Umbilical cord (tissue), 2 donors: ENCODE measurements around the gene FBXO8. TPM values are rescaled to one million over a fixed set of nuclear protein-coding genes. Genes with fewer than 3 reads are reported as not detected.

Experiments used
- DNase-seq: peaks from one replicate; pipeline ENCODE4 v3.0.0-alpha.2; 2015; ENCODE audit warnings: low spot score
- total RNA-seq: library from RNA; depleted of rRNA; stranded (reverse); fragments of >200 nt; gene quantifications from one replicate; pipeline ENCODE4 v1.2.3, GENCODE V29; 2014; ENCODE audit warnings: low replicate concordance; ENCODE audit not compliant: insufficient read depth

FBXO8 gene
- total RNA-seq, 1 donor from 2014 or later = 63.3 TPM

GRCh38 chr4:174245714-174246113 is 37.8 kb downstream of the FBXO8 start:
- DNase-seq = no peak

- DNase-seq = no peak
These were observed 39.0 kb downstream of the FBXO8 start for GRCh38 chr4:174244441-174244840.

- DNase-seq = no peak
These were observed 42.3 kb downstream of the FBXO8 start for GRCh38 chr4:174241162-174241561.

GRCh38 chr4:174236359-174236758 is 47.1 kb downstream of the FBXO8 start:
- DNase-seq = no peak

DNA sequence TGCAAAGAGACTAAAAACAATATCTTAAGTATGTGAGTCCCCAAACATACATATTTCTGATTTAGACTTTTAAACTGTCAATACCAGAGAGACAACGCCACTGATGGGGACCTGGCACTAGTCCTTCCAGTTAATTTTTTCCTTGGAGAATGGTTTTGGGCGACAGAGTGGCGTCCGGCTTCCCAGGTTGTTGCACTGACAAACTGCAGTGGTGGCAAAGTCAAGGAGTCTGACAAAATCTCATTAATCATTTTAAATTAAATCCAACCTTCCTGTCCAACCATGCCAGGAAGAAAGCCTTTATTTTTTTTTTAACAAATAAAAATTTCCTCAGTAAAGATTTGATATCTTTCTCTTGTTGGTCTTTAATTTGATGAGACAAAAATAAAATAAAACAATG is 52.8 kb downstream of the FBXO8 start:
- no peak for DNase-seq

GRCh38 chr4:174230148-174230547 is 53.3 kb downstream of the FBXO8 start:
- no peak for DNase-seq

DNA sequence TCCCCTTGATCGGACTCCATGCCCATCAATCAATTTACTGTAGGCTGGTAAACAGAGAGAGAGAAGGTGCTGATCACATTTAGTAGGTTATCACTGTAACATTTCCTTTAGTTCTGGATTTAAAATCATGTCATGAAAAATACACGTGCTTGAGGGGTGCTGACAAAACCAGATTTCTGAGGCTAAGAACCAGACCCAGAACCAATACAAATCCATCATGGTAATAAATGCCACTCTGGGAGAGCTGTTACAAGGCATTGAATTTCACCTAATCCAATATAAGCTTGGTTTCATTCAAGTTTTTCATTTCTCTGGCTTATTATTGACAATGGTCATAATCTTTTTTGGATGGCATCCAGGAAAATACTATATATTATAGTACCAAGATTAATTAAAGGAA is 54.5 kb downstream of the FBXO8 start:
- no peak for DNase-seq

- DNase-seq = peak; percentile 63
These were observed 58.0 kb downstream of the FBXO8 start for GRCh38 chr4:174225349-174226049.

DNA sequence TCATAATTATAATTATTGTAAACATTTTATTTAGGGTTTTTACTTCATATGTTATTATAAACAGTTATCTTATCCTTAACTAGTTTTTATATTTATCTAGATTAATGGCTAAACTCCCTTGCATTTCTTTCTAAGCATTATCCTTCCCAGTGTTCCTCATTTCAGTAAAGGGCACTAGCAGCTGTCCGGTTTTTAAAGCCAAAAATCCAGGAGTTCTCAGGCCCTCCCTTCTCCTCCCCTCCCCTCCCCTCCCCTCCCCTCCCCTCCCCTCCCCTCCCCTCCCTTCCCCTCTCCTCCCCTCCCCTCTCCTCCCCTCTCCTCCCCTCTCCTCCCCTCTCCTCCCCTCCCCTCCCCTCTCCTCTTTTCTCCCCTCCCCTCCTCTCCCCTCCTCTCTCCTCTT is 58.9 kb downstream of the FBXO8 start:
- no peak for DNase-seq

DNA sequence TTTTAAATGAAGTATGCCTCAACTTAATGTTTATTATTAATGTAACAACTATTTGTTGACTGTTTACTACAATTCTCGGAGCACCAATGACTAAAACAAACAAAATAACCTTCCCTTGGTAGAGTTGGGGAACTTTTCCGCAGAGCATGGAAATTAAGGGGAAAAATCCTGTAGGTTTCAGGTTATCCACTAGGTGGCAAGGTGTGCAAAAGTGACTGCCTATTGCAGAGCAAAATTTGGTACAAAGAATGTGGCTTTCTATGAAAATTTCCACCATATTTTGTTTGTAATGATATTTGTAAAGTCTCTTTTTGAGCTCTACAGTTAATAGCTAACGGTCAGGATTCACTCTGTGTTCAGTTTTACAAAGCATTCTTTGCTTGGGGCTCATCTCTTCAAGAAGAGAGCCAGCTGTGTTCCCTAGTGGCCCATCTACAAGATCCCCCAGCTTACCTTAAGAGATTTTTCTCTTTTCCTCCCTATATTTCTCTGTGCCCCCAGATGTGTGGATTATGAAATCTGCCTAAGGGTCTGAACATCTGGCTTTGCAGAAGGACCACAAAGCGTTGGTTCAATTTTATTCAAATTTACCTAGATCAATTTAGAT is 61.1 kb downstream of the FBXO8 start:
- peak; percentile 49 for DNase-seq

DNA sequence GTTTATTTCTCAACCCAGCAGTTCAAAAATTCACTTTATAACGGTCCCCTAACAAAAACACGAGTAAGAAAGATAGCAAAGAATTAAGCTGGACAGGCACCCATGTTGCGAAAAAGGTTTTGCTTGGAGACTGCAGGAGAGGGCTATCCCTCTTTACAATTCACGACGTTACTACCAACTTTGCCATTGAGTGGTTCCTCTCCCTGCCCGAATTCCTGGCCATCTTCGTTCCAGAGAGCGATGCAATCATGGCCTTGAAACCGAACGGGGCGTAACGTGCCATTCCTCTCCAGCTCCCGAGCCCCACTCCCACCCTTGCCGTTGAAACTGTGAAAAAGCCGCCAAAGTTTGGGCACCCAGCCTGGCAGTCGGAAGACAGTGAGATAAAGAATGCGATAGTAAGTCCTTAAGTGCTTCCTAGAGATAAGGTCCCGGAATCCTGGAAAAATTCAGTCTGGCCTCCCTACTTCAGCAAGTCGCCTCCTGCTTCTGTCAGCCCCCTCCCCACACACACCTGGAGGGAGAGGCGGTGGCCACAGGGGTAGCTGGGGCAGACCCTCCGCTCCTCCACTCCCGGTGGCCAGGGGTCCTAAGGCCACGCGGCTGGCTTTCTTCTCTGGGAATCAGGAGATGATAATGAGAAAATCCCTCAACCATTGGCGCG is 65.2 kb downstream of the FBXO8 start:
- peak; percentile 77 for DNase-seq

DNA sequence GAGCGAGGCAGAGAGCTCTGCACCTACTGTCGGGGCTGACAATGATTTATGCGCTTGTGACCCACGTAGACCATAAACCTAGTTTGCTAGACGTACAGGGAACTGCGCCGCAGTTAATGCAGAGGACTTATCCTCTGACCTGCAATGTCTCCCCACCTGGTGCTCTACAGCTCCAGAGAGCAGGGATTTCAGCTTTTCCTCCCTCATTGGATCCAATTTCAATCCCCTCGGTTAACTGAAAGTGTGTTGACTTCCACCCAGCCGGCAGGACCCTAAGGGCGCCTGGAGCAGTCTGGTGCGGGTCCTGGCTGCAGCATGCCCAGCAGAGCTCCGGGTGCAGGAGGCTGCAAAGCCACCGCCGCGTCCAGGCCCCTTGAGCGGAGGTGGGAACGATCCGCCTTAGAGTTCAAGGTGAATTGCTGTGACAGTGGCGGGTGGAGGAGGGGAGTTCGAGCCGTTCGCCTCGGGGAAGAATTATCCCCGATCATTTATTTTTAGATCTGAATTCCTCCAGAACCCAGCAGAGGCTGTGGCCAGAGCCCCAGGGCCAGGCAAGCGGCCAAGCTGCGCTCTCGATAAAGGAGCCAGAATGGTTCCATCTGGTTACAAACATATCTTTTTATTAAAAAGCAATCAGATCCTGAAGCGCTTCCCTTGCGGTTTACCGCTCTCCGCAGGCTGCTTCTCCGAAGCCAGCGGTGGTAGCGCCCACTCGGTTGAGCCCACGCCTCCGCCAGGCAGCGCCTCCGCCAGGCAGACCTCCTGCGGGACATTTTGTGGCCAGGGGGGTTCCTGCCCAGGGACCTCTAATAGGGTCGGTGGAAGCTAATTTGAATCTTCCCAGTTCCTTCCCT is 66.0 kb downstream of the FBXO8 start:
- peak; percentile 68 for DNase-seq

DNA sequence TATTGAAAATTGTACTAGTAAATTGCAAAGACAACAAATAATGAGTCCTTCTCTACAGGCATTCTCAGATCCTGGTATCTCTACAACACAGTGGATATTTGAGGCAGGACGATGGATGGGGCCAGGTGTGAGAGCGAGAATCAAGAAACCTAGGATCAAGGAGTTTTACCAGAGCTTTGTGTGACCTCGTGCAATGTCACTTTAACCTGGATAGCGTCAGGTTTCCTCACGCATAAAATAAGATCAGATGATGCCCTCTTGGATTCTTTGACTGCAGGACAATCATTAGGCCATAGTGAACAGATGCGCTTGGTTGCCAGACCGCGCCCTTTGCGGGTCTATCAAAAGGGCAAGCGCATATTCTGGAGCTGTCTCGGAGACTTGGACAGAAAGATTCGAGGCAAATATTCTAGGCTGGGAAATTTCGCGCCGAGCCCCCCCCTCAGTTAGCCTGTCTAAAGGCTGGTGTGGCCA is 66.6 kb downstream of the FBXO8 start:
- DNase-seq = no peak

DNA sequence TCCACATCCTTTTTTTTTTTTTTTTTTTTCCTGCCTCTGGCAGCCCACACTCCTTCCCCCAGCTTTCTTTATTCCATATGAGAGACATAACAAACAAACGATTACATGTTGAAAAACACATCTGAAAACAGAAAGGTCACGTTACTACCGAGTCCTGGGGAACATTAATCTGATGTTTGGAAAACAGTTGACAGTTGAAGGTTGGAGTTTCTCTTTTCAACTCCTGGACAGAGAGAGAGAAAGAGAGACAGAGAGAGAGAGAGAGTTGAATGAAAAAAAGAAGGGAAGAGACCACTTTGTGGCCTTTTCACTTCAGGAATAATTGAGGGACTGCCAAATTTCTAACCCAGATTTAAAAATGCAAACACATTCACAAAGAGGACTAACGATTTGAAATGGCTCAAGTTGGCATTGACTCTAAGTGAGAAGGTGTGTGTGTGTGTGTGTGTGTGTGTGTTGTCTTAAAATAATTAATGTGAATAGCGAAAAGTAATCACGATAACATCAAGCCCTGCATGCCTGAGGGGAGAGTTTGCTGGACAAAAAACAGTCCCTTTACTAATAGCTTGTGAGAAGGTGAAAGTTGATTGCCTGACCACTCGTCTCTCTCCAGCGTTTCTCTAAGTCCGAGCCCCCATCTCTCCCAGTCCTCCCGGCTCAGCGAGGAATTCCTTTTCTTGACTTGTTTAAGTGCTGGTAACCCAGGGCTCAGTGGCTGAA is 67.3 kb downstream of the FBXO8 start:
- DNase-seq = peak; percentile 61

GRCh38 chr4:174215057-174215456 is 68.4 kb downstream of the FBXO8 start:
- peak; percentile 37 for DNase-seq

DNA sequence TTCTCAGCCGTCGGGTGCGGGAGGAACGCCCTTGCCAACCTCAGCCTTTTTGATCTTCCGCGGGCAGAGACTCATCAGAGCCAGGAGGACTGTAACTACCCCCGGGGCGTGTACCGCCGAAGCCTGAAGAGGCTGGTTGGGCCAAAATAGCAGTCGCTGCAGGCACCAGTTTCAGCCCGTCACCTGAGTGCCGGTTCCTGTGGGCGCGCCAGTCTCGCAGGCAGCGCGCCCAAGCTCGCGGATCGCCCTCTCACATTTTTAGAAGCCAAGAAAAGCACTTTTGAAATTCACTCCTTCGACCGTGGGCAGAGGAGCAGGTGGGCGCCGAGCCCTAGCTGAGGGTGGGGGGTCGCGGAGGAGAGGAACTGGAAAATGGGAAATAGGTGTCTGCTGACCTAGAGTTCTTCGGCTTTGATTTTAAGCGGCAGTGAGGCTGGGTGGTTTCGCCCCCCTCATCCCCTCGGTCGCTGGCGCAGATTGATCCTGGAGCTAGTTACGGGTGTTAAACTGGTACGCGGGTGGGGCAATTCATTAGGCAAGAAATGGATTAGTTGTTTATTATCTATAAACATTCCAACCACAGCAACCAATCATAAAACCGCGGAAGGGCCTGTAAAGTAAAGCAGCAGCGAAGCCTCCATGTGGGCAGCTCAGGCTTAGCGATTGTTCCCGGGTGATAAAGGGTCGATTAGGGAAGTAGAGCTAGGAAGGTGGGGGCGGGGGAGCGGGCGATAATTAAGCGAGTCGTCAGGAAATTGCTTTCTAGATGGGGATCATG is 69.2 kb downstream of the FBXO8 start:
- DNase-seq = no peak

GRCh38 chr4:174213731-174214100 is 69.8 kb downstream of the FBXO8 start:
- peak; percentile 63 for DNase-seq

GRCh38 chr4:174212061-174212460 is 71.4 kb downstream of the FBXO8 start:
- no peak for DNase-seq

- peak; percentile 55 for DNase-seq
These were observed 71.8 kb downstream of the FBXO8 start for GRCh38 chr4:174211622-174212044.

DNA sequence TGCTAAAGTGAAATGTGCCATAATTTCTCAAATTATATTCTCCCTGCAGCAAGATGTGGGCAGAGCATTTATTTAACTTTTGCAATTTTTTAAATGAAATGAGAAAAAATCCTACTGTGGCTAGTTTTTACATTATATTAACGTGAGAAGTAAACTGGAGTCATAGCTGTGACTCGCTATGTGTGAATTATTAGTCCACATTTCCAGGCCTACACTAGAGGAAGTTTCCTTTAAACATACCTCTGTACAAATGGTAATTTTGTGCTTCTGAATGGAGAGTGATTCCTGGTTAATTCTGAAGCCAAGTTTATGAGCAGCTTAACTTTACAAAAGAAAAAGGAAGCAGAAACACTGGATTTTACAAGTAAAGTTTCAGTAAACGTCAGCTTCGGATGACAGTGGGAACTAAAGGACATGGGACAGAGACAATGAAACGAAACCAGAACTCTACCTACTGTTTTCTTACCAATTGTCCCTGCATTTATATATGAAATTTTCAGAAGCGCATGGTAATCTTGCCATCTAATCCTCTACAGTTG is 72.4 kb downstream of the FBXO8 start:
- peak; percentile 29 for DNase-seq
